ENCODE results near the gene IFNA8.
A peak's percentile ranks its signal among the peaks of the same experiment; 100 is the strongest.
"Not testable (repeated sequence)": the region's sequence is repeated elsewhere in the genome, so short reads cannot be mapped to it uniquely, and the experiment has no call there.

IFNA8 gene

GRCh38 chr9:21408817-21409216 is at the start of gene IFNA8:
Gene IFNA8, plus strand, starts transcription at chr9:21409117. Its CDS starts 60 bp downstream, at chr9:21409177.
- no peak for DNase-seq

- no peak for DNase-seq
These were observed 46.6 kb upstream of the IFNA8 start for GRCh38 chr9:21362287-21362686.

- DNase-seq: not testable (repeated sequence)
These were observed 41.7 kb upstream of the IFNA8 start for GRCh38 chr9:21367169-21367568.

GRCh38 chr9:21367957-21368356 is 41.0 kb upstream of the IFNA8 start, which contains the start of gene IFNA13:
Gene IFNA13, minus strand, starts transcription at chr9:21368057. Its CDS starts 47 bp downstream, at chr9:21368010.
- DNase-seq: no peak

DNA sequence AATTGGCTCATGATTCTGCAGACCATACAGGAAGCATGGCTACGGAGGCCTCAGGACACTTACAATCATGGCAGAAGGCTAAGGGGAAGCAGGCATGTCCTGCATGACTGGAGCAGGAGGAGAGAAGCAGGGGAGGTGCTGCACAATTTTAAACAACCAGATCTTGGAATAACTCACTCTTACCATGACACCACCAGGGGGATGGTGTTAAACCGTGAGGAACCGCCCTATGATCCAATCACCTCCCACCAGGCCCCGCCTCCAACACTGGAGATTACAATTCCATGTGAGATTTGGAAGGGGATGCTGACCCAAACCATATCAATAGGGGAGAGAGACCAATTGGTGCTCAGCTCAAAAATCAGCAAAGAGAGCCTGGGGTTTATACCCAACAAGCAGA is 37.5 kb upstream of the IFNA8 start:
- not testable (repeated sequence) for DNase-seq

DNA sequence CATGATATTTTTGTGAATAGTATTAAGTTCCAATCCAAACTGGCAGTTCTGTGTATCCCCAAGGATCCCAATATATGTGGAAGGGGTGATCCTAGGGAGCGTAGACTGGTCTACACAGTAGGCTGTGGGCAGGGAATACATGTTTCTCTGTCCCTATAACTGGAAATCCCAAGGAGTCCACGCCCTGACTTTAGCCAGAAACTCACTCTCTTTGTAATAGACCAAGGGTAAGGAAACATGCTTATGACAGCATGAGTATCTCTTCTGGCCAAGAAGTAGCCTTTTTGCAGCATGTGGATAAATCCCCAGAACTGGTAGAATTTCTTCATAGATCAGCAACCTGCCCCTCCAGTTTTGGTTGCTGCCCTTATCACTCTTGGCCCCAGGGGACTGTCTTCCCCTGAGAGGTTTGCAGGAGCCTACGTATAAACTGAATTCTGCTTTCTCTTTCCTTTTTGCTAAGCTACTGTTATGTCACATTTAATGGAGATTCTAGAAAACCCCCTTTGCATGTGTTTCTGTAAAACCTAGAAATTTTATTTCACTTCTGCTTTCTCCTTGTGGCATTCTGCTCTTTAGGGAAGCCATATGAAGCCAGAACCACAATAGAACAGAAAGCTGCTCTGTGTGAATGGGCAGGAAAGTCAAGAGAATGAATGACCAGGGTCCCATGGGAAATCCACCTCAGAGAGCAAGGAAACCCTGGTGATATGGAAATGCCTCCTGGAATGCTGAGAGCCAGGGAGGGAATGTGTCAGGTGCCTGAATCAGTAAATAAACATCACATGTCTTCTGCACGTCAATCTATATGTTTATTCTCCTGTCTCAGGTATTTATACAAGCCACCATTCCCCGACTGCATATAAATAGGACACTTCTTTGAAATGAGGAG is 27.2 kb upstream of the IFNA8 start:
- no peak for DNase-seq

DNA sequence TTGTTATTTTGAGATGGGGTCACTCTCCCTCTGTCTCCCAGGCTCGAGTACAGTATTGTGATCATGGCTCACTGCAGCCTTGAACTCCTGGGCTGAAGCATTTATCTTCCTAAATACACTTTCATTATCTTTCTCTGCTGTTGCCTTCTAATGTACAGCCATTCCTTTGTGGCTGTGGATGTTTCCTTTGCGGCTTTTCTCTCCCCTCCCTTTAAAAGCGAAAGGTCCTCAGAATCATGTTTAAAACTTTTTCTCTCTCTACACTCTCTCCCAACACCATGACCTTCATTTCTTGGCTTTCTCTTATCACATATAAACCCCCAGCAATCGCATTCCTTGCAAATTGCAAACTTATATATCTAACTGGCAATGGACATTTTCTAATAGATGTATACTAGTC is 25.3 kb upstream of the IFNA8 start:
- no peak for DNase-seq

- no peak for DNase-seq
These were observed 23.7 kb upstream of the IFNA8 start, which contains the start of gene IFNA2 for GRCh38 chr9:21385131-21385670. Gene IFNA2, minus strand, starts transcription at chr9:21385398. Its CDS starts 69 bp downstream, at chr9:21385329.

DNA sequence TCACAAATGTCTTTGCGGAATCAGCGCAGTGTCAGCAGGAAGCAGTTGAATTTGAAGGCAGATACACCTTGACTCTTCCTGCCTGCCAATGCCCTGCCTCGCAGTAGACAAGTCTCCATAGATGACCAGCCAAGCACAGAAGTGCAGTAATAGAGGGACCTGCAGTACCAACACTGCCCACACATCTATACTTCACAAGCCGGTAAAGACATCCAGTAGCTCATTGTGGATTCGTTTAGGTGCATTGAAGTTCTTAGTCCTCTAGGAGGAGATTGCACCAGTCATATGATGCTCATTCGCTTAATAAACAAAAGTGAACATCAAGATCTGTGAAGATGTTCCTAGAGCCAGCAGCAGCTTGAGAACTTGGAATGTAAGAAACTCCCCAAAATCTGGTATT is 16.6 kb upstream of the IFNA8 start:
- DNase-seq: no peak

GRCh38 chr9:21395778-21396717 is 12.9 kb upstream of the IFNA8 start:
- DNase-seq: peak; percentile 69

GRCh38 chr9:21398955-21399489 is 9.9 kb upstream of the IFNA8 start:
- DNase-seq: no peak

GRCh38 chr9:21399956-21400355 is 9.0 kb upstream of the IFNA8 start:
- DNase-seq: no peak

GRCh38 chr9:21402386-21403251 is 6.3 kb upstream of the IFNA8 start:
- DNase-seq: peak; percentile 27

GRCh38 chr9:21404146-21404545 is 4.8 kb upstream of the IFNA8 start:
- DNase-seq: no peak

GRCh38 chr9:21412107-21412506 is 3.2 kb downstream of the IFNA8 start:
- no peak for DNase-seq

DNA sequence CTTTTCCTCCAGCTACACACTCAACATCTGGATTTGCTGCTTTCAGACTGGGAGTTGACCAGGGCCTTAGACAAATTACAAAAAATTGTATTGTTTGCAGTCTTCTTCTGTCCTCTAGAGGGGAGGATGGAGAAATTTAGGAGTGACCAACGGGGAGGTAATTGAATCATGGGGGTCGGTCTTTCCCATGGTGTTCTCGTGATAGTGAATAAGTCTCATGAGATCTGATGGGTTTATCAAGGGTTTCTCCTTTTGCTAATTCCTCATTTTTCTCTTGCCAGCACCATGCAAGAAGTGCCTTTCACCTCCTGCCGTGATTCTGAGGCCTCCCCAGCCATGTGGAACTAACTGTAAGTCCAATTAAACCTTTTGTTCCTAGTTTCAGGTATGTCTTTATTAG is 4.2 kb downstream of the IFNA8 start:
- DNase-seq: no peak

- DNase-seq: peak; percentile 20
These were observed 4.7 kb downstream of the IFNA8 start for GRCh38 chr9:21413624-21414023.

GRCh38 chr9:21414220-21414940 is 5.5 kb downstream of the IFNA8 start:
- no peak for DNase-seq

- no peak for DNase-seq
These were observed 6.8 kb downstream of the IFNA8 start for GRCh38 chr9:21415493-21416267.

DNA sequence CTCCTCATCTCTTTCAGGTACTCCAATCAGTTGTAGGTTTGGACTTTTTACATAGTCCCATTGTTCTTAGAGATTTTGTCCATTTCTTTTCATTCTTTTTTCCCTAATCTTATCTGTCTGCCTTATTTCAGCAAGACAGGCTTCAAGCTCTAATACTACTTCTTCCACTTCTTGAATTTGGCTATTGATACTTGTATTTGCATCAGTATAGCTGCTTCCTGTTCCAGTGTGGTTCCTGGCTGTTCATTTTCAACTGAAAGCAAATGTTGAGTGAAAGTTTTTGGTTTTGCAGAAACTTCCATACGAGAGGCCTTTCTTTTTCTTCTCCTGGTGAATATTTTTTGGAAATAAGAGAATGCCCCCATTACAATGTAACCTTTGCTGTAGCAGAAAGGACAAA is 19.3 kb downstream of the IFNA8 start:
- DNase-seq: no peak

All from activated CD4-positive, alpha-beta T cell treated with anti-CD3 and anti-CD28 coated beads for 48 hours (primary cell).